Measurements from ENCODE around the gene BLID.

Gene BLID

GRCh38 chr11:122139595-122139866 lies 23.5 kb upstream of the BLID start:
- no peak for DNase-seq (ENCODE audit: low read depth)

- DNase-seq (ENCODE audit: low read depth), result no peak
Observed at GRCh38 chr11:122138744-122139594, 23.0 kb upstream of the BLID start.

GRCh38 chr11:122137078-122137793 lies 21.2 kb upstream of the BLID start:
- DNase-seq (ENCODE audit: low read depth), result no peak

- no peak for DNase-seq (ENCODE audit: low read depth)
Observed at GRCh38 chr11:122131126-122131525, 15.1 kb upstream of the BLID start.

GRCh38 chr11:122128146-122128545 lies 12.1 kb upstream of the BLID start:
- DNase-seq (ENCODE audit: low read depth), result no peak

GRCh38 chr11:122127020-122127419 lies 11.0 kb upstream of the BLID start:
- no peak for DNase-seq (ENCODE audit: low read depth)

GRCh38 chr11:122126024-122126688 lies 10.1 kb upstream of the BLID start:
- DNase-seq (ENCODE audit: low read depth), result no peak

GRCh38 chr11:122123263-122123929 lies 7.4 kb upstream of the BLID start:
- DNase-seq (ENCODE audit: low read depth), result no peak

GRCh38 chr11:122122179-122122578 lies 6.2 kb upstream of the BLID start:
- no peak for DNase-seq (ENCODE audit: low read depth)

GRCh38 chr11:122120096-122120495 lies 4.1 kb upstream of the BLID start:
- no peak for DNase-seq (ENCODE audit: low read depth)

GRCh38 chr11:122116591-122116990 lies 576 bp upstream of the BLID start:
- no peak for DNase-seq (ENCODE audit: low read depth)

GRCh38 chr11:122114976-122115375 lies 1.0 kb downstream of the BLID start:
- DNase-seq (ENCODE audit: low read depth), result no peak

GRCh38 chr11:122113836-122114825 lies 1.9 kb downstream of the BLID start:
- no peak for DNase-seq (ENCODE audit: low read depth)

GRCh38 chr11:122112470-122113365 lies 3.3 kb downstream of the BLID start:
- no peak for DNase-seq (ENCODE audit: low read depth)

- no peak for DNase-seq (ENCODE audit: low read depth)
Observed at GRCh38 chr11:122109932-122110331, 6.1 kb downstream of the BLID start.

GRCh38 chr11:122108828-122109227 lies 7.2 kb downstream of the BLID start:
- DNase-seq (ENCODE audit: low read depth), result no peak

GRCh38 chr11:122108192-122108799 lies 7.7 kb downstream of the BLID start:
- no peak for DNase-seq (ENCODE audit: low read depth)

GRCh38 chr11:122107566-122107965 lies 8.4 kb downstream of the BLID start:
- DNase-seq (ENCODE audit: low read depth), result no peak

GRCh38 chr11:122107045-122107444 lies 9.0 kb downstream of the BLID start:
- DNase-seq (ENCODE audit: low read depth), result no peak

All from stimulated activated CD8-positive, alpha-beta memory T cell treated with anti-CD3 and anti-CD28 coated beads, Interleukin-12 subunit alpha, Interleukin-12 subunit beta, amount 100 ng/mL, for 4 hours (primary cell).